NCI-H1417 treated with DMSO at 0.1 percent for 48 hours (cell line): ENCODE data around the gene ADGRE3.

Experiments used
- DNase-seq: peaks from one replicate; lab custom pipeline; 2025; lab: John Stamatoyannopoulos, UW

ADGRE3 gene

DNA sequence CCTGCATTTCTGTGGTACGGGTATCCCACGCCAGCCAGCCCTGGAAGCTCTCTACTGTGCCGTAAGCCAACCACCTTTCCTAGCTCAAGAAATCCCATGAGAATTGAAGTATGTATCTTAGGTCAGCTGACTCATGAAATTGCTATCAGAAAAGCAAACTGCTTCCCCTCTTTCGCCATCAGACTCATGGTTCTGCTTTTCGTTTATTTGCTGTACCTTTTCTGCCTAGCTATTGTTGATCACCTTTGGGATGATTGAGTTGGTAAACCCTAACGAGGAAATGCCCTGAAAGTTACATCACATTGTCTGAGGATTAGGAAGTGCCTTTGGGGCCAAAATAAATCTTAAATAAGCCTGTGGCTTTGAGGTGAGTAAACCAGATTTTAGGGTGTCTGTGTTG, at the start of gene ADGRE3:
ADGRE3 (minus strand) TSS at position 81 of the 400 bp plus-strand sequence; CDS start at position 7, 74 bp downstream.
- no peak for DNase-seq

DNA sequence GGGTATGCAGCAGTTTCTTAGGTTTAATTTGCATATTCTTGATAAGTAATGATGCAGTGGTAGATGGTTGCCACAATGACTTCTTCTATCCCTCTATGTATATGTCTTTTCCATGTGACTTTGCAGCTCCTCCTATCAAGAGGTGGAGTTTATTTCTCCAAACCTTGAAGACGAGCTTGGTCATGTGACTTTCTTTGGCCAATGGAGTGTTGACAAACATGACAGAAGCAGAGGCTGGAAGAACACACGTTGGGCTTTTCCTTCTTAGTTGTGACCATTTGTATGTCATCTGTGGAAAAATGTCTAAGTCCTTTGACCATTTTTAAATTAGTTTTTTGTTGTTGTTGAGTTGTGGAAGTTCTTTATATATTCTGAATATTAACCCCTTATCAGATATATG, 47.5 kb upstream of the ADGRE3 start:
- DNase-seq: no peak

GRCh38 chr19:14719162-14719561, 44.5 kb upstream of the ADGRE3 start:
- DNase-seq: no peak

DNA sequence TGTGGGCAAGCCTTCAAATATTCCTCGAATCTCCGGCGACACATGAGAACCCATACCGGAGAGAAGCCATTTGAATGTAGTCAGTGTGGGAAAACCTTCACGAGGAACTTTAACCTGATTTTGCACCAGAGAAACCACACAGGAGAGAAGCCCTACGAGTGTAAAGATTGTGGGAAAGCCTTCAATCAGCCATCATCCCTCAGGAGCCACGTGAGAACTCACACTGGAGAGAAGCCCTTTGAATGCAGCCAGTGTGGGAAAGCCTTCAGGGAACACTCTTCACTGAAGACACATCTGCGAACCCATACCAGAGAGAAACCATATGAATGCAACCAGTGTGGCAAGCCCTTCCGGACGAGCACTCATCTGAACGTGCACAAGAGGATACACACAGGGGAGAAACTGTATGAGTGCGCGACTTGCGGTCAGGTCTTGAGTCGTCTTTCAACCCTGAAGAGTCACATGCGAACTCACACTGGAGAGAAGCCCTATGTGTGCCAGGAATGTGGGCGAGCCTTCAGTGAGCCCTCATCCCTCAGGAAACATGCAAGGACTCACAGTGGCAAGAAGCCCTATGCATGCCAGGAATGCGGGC, 44.0 kb upstream of the ADGRE3 start:
- DNase-seq: no peak

- DNase-seq: no peak
These were observed 41.2 kb upstream of the ADGRE3 start for GRCh38 chr19:14715841-14716240.

DNA sequence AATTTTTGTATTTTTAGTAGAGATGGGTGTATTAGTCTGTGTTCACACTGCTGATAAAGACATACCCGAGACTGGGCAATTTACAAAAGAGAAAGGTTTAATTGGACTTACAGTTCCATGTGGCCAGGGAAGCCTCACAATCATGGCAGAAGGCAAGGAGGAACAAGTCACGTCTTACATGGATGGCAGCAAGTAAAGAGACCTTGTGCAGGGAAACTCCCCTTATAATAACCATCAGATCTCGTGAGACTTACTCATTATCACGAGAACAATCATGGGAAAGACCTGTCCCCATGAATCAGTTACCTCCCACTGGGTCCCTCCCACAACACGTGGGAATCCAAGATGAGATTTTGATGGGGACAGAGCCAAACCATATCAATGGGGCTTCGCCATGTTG, 29.8 kb upstream of the ADGRE3 start:
- DNase-seq: no peak

DNA sequence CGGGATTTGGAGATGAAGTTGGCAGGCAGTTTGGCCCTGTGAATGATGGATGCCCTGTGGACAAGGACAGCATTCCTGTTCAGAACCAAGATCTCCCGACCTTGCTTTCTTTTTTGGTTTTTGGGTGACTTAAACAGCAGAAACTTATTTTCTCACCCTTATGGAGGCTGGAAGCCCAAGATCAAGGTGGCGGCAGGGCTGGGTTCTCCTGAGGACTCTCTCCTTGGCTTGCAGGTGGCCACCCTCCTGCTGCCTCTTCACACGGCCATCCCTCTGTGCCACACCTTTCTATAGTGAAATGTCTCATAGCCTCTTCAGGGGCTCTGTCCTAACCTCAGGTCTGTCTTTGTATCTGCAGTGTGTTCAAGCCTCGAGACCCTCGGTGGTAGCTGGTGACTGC, 29.2 kb upstream of the ADGRE3 start:
- no peak for DNase-seq

DNA sequence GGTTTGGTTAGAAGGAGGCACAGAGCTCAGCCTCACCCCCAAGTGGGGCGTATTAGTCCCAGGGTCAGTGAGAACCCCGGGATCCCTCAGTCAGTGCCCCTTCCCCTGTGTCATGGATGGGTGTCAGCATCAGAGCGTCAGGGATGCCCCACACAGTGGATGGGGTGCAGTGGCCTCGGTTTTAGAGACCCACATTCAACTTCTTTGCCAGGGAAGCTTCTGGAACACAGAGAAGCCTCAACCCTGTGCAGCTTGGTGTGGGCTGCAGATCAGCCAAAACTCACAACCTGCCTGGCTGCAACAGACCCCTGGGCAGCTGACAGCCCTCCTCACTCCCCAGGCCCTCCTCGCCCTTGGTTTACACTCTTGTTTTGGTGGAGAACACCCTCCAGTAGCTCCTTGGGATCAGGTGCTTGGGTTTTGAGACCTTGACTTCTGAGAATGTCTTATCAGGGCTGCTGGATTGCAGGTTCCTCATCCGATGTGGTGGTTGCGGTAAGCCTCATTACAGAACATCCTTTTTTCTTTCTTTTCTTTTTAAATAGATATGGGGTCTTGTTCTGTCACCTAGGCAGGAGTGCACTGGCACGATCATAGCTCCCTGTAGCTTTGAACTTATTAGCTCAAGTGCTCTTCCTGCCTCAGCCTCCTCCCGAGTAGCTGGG, 26.2 kb upstream of the ADGRE3 start:
- DNase-seq: no peak

DNA sequence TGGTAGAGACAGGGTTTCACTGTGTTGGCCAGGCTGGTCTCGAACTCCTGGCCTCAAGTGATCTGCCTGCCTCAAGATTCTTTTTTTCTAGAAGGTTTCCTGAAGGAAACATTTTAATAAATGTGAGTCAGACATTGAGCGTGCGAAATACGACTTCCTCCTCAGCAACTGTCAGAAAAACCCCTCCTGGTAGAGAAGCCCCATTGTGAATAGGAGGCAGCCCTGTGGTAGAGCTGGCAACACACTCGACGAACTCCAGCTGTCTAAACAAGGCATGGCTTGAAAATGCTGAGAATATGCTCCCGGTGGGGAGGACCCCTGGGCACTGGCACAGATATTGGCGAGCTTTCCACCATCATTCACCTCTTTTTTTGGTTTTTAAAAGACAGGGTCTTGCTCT, 25.0 kb upstream of the ADGRE3 start:
- no peak for DNase-seq

- no peak for DNase-seq
These were observed 20.8 kb upstream of the ADGRE3 start for GRCh38 chr19:14695471-14695870.

DNA sequence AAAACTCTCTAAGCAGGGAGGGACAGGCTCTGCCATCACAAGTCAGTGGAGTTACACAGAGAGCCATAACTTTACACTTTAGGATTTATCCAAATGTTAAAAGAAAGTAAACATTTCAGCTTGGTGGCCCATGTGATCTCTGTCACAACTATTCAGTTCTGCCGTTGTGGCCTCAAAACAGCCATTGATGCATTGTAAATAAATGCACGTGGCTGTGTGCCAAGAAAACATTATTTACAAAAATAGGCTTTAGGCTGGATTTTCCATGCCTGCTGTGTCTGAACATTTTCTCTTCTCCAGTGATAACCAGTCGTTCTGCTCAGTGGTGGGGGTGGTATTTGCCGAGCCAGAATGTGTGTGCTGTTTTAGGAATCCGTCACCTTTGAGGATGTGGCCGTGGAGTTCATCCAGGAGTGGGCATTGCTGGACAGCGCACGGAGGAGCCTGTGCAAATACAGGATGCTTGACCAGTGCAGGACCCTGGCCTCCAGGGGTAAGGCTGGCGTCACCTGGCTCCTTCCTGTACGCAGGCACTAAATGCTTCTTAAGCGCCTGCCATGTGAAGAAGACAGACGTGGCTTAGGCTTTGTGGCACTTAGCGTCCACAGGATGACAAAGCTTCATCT, 20.1 kb upstream of the ADGRE3 start:
- DNase-seq: no peak

- DNase-seq: peak; percentile 74
These were observed 15.2 kb upstream of the ADGRE3 start, which contains the start of gene ZNF333 for GRCh38 chr19:14689598-14690503. Gene ZNF333, plus strand, starts transcription at chr19:14690048. Its CDS starts 3,444 bp downstream, at chr19:14693492.

DNA sequence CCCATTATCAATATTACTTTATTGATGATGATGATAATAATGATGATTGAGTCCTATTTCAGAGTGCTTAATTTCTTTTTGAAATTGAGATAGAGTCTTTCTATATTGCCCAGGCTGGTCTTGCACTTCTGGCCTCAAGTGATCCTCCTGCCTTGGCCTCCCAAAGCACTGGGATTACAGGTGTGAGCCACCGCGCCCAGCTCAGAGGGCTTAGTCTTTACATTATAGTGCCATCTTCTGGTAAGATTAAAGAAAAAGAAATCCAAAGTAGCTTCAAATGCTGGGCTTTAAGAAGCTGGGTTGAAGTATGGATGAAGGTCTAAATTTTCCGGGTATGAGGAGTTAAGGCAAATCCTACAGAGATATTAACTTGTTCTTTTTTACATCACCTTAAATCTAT, 11.8 kb upstream of the ADGRE3 start:
- DNase-seq: no peak

DNA sequence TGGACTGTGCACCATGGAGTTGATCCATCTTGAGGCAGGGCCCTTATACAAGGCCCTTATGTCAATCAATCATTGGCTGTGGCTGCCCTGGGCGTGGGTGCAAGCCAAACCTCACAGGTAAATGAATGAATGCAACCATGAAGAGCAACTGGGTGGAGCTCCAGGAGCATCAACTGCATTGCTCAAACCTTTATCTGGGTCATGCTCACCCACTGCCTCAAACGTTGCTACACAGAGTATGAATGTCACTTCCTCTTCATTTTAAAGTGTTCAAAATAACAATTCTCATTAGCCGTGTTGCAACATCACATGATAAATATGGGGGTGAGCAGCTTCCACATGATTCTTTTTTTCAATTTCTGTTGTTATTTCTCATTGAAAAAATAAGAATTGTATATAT, 8.8 kb upstream of the ADGRE3 start:
- DNase-seq: no peak

GRCh38 chr19:14682084-14682483, 7.4 kb upstream of the ADGRE3 start:
- no peak for DNase-seq

GRCh38 chr19:14678199-14678598, 3.6 kb upstream of the ADGRE3 start:
- DNase-seq: no peak

- DNase-seq: no peak
These were observed 2.8 kb upstream of the ADGRE3 start for GRCh38 chr19:14677464-14677863.

- DNase-seq: no peak
These were observed 2.1 kb upstream of the ADGRE3 start for GRCh38 chr19:14676762-14677161.

DNA sequence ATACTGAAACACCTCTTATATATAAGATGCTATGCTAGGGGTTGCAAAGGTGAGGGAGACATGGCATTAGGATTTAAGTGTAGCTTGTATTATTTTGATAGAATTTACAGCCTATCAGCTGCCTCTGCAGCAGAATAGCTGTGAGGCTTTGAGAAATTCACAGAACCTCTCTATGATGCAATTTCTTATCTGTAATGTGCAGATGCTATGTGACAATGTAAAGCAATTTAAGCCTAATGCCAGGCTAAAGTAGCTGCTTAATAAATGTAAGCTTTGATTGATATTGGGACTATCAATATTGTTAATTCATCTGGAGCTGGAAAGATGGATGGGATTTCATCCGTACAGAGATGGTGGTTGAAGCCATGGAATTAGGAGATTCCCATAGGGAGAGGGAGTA, 1.6 kb downstream of the ADGRE3 start:
- DNase-seq: no peak

- no peak for DNase-seq
These were observed 2.3 kb downstream of the ADGRE3 start for GRCh38 chr19:14672188-14672872.

- no peak for DNase-seq
These were observed 4.2 kb downstream of the ADGRE3 start for GRCh38 chr19:14670408-14670807.

DNA sequence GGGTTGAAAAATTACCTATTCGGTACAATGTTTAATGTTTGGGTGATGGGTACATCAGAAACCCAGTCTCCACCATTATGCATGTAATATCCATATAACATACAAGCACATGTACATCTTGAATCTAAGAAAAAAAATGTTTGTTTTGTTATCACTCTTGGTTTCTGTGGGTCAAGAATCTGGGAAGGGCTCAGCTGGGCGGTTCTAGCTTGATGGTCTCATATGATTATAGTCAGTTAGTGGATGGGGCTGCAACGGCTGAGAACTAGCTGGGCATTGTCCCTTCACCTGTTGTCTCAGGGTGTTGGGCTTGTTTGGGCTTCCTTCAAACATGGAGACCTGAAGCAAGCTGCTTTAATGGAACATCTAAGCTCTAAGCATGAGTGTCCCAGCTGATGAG, 4.7 kb downstream of the ADGRE3 start:
- no peak for DNase-seq
